EH (cell line): ENCODE results near the gene CSTF2T.
A peak's percentile ranks its signal among the peaks of the same experiment; 100 is the strongest.

ENCODE experiments used
- DNase-seq: peaks from one replicate; pipeline ENCODE4 v3.0.0-alpha.2; 2015; ENCODE audit warnings: low read depth

Gene CSTF2T, protein sequence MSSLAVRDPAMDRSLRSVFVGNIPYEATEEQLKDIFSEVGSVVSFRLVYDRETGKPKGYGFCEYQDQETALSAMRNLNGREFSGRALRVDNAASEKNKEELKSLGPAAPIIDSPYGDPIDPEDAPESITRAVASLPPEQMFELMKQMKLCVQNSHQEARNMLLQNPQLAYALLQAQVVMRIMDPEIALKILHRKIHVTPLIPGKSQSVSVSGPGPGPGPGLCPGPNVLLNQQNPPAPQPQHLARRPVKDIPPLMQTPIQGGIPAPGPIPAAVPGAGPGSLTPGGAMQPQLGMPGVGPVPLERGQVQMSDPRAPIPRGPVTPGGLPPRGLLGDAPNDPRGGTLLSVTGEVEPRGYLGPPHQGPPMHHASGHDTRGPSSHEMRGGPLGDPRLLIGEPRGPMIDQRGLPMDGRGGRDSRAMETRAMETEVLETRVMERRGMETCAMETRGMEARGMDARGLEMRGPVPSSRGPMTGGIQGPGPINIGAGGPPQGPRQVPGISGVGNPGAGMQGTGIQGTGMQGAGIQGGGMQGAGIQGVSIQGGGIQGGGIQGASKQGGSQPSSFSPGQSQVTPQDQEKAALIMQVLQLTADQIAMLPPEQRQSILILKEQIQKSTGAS

DNA sequence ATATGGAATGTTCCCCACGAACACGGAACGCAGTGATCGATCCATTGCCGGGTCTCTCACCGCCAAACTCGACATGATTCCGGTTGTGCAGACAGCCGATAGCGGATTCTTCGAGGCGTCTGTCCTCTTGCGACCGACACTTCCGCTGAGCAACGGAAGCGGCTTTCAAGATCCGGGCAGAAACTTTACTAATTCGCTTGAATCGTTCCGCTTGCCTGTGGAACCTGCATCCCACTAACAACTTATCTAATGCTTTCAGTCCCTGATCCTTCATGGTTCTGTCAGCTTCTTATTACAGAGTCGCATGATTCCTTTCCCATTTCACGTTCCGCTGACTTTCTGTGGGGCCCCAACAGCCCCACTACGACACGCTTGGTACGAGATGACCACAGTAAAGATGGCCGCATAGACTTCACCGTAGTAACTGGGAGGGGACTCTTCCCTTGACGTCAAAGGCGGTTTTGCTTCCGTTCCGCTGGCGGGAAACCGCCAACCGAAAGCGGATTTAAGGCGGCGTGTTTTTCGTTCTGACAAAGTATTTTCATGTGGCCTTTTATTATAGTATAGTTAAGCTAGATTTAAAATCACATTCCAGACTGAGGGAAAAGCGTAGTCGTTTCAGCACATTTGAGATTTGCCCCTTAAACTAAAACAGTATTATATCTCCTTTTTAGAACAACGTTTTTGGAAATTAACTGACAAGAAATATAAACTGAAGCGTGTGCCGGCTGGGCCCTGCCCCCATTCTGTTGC lies at the start of gene CSTF2T:
CSTF2T (minus strand) TSS at position 121 of the 753 bp plus-strand sequence; CDS start at position 75, 46 bp downstream.
- DNase-seq = peak; percentile 92

DNA sequence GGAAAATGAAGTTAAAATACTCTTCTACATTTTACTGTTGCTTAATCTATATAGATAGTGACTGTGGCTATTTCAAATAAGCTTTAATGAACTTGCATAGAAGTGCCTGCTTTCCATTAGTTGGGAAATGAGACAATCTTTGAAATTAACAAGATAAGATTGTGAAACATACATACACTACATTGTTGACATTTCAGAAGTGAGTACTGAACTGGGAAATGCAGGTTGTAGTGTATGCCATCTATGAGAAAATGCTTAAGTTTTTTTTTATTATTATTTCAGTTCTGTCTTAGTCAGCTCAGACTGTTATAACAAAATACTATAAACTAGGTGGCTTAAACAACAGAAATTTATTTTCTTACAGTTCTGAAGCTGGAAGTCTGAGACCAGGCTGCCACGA lies 49.6 kb upstream of the CSTF2T start:
- DNase-seq = peak; percentile 24

DNA sequence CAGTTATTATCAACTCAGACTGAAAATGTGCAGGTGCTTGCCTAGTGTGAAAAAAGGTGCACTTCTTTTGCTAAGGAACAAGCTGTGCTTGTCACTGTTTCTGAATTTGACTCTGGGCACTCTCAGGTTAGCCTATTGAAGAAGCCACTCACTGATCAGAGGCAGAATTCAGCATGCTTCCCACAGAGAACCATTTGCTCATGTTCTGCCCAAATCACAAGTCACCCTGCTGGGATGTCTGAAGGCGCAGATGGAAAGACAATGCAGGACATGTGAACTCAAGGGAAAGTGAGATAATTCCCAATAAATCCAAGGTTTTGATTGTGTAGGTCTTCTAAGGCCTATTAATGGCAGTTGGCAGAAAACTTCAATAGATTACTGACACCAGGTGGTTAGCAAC lies 47.8 kb upstream of the CSTF2T start:
- no peak for DNase-seq

DNA sequence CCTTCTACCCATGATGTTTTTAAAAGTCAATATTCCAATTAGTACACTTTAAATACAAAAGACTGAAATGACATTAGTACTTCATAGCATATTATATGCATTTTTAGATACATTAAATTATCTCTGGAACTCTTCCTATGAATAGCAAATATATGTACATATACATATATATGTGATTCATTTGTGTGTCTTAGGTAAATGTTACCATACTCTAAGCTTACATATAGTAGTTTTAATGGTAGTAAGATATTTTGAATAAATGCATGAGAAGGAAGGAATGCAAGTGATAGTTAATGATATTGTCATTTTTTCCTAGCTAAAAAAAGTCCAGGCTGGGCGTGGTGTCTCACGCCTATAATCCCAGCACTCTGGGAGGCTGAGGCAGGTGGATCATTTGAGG lies 46.0 kb upstream of the CSTF2T start:
- no peak for DNase-seq

DNA sequence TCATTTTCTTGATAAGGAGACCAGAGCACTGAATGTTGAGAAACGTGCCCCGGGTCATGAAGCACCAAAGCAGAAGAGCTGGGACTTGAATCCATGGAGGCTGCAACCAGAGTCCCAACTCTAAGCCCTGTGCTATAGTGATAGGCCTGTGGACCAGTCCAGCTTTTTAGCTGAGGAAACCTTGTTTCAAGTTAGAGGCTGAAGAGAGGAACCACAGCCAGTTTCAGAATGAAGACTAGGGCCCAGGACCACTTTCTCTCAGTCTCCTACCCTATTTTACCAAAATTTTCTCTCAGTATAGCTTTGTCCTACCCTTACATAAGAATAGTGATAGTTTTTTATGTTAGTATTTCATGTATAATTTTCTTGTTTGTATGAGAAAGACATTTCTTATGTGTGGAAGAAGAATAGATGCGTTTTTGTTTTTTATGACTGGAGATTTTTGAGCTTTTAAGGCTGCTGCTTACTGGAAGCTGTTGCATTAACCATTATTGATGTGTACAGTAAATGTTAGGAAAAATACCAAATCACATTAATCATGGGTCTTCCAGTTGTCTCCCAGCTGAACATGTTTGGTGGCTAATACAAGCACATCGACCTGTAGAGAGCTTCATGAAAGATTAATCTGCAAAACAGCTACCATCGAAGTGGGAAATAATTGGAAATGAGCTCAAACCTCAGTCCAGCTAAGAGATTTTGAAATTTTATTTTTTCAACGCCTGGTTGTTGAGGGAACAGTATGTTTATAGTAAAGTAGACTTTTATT lies 45.0 kb upstream of the CSTF2T start:
- DNase-seq = no peak

DNA sequence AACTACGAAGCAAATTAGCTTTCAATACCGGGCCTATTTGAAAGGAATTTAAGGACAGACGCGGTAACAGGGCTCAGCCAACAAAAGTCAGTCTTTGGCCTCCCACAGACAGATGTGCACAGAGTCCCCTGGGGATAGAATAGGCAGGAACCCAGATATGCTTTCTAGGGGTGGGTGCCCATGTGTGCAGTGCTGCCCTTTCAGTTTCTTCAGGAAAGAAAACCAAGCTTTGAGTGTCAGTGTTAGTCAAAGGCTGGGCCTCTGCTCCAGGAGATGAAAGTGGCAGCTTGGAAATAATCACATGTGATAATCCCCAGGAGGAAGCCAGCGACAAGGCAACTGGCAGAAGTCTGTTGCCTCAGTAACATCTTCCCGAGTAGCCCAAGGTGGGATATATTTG lies 43.8 kb upstream of the CSTF2T start:
- no peak for DNase-seq

DNA sequence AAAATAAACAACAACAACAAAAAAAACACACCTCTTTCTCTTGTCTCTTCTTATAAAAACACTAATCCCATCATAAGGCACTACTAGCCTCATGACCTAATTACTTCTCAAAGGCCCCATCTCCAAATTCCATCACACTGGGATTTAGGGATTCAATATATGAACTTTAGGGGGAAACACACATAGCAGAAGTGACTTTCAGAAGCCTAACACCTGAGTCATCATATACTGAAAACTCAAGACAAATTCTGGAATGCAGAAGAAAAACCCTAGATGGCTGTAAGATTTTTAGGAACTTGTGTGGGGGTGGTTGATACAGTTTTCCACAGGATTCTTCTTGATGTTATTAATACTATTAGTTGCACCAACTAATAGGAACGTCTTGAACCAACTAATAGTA lies 33.7 kb upstream of the CSTF2T start:
- DNase-seq = peak; percentile 57

DNA sequence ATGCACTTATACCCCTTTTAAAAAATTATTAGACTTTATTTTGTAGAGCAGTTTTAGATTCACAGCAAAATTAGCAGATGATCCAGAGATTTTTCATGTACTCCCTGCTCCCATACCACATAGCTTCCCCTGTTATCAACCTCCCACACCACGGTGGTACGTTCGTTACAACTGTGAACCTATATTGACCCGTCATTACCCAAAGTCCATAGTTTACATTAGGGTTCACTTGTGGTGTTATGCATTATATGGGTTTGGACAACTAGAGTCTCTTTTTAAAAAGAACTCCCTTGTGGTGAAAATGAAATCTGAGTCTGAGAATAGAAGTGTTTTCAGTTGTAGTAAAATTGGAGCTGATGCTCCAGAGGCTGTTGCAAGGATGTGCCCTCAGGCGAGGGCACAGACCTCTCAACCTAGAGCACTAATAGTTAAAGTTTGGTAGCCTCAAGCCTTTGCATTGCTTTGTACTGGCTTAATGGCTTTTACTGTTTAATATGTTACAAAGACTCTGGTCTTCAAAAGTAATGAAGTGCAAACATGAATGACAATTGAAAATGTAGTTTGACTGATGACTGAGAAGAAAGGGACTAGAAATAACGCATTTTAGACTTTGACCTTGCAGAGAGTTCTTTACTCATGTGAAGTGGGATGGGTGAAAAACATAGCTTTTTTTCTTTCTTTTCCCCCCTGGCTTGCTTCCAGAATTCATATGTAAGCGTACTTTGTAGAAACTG lies 30.6 kb upstream of the CSTF2T start:
- DNase-seq = no peak

DNA sequence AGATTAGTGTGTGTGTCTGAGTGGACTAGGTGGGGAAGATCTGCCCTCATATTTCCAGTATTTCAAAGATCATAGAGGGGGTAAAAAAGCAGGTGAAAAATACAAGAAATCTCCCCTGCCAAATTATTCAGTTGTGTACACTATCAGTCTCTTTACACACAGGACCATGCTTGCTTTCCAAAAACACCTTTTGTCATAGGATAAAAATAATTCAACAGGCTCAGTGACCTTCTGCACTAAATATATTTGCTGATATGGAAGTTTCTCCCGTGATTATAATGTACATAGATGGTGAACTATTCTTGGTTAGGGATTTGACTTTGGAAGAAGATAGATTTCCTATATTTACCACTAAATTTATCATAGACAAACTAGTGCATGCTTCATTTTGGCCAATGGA lies 24.6 kb upstream of the CSTF2T start:
- DNase-seq = no peak

DNA sequence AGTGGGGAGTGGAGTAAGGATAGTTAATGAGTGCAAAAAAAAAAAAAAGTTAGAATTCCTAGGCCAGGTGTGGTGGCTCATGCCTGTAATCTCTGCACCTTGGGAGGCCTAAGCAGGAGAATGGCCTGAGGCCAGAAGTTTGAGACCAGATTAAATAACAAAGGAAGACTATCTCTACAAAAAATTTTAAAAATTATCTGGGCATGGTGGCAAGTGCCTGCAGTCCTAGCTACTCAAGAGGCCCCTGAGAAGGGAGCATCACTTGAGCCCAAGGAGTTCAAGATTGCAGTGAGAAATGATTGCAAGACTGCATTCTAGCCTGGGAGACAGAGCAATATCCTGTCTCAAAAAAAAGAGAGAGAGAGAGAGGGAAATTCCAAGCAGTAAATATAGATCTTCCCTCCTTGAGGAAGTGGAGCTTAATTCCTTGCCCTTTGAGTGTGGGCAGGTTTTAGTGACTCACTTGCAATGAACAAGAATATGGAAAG lies 19.5 kb upstream of the CSTF2T start:
- peak; percentile 57 for DNase-seq

DNA sequence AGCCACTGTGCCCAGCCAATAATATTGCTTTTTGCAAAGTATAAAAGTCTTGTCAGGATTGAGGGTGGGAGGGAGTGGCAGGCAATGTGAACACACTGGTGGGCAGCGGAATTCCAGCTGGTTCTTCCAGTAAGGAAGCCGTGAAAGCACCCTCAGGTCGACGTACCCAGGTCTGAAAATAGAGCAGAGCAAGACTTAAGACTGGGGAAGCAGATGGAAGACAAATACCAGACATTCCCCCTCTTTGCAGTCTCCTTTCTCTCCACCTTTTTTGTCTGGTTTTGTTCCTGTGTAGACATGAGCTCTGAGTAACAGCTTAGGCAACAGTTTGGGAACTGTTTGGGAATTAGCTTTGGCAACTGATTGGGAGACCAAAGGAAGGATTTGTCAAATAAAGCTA lies 17.6 kb upstream of the CSTF2T start:
- peak; percentile 11 for DNase-seq

DNA sequence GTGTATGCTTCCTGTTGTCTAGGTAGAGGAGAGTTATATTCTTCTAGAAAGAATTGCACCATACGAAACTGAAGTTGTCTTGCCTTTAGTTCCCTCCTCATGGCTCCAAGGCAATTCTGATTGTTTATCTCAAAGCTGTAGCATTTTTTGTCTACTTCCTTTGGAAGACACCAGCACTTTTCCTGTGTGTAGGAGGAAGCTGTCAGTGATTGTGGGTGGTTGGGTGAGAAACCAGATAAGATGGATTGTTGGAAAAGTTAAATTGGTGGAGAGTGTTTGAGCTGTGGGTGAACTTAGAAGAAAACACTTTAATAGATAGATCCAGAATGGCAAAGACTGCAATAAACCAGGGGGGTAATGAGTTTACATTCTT lies 12.1 kb upstream of the CSTF2T start:
- DNase-seq = no peak

DNA sequence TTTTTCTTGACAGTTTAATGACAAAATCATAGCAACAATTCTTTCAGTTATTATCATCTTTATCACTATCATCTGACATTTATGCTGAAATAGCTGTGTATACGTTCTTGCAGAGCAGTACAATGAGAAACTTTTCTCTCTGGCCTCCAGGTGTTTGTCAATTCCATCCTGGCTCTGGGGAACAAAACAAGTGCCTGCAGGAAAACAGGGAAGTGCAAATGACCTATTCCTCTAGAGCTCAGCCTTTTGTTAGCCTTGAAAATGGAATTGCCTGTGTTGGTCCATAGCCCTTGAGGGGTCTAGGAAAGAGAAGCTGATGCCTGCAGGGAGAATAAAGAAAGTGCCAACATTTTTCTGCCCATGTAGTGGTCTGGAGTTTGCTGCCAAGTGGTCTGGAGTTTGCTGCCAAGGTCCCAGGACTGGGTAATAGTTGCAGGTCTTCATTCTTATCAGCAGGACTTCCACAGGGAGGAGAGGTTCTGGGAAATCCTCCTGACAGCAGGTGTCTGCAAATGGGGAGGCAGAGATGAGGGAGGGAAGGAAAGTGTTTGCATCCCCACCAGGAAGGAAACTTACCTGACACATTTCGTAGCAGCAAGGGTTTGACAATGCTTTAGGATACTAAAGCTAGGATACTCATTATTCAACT lies 10.1 kb upstream of the CSTF2T start:
- DNase-seq = no peak

DNA sequence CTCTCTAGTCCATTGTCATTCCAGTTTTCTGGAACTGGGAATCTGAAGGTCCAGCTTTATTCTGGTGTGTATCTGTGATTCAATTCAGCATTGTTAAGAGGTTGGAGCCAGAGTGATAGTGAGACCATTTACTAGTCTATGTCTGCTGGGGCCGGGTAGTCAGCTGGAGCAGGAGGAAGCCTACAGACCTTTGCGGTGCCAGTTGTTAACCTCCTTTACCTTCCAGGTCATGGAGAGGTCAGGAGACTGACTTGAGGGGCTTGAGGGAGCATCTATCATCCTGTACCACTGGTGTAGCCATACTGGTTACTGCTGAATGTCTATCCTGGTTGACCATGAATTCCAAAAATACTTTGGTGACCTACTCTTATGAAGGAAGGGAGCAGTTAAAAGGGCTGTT lies 9.2 kb upstream of the CSTF2T start:
- no peak for DNase-seq

DNA sequence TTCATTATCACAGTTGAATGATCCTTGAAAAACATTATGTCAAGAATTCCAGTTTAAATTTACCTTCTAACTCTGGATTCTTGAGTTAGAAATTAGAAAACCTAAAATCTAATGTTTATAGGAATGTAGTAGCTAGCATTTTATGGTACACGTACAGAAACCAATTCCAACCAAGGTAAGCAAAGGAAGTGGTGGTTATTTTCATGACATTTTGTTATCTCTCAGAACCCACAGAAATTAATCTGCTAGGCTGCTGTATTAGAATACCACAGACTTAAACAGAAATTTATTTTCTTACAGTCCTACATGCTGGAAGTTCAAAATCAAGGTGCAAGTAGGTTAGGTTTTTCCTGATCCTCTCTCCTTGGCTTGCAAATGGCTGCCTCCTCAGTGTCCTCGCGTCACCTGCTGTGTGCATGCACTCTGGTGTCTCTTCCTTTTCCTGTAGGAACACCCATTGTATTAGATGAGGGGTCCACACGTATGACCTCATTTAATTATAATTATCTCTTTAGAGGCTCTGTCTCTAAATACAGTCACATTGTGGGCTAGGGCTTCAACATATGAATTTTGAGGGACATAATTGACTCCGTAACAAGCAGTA lies 8.5 kb upstream of the CSTF2T start:
- DNase-seq = no peak

DNA sequence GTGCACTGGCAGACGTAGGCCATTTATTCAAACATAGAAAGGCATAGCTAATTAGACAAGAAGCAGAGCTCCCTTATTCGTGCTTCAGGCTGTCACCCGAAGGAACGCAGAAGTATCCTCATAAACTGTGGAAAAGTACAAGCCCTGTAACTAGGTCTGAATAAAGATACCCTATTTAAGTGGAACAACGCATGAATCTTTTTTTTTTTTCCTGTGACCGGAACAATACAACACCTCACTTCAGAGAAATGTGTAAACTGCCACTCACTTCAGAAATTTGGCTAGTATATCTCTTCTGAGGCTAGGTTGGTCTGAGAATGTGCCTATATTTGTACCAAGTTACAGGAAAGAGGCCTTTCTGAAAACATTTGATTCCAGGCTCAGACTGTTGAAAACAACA lies 8.0 kb upstream of the CSTF2T start:
- DNase-seq = no peak

DNA sequence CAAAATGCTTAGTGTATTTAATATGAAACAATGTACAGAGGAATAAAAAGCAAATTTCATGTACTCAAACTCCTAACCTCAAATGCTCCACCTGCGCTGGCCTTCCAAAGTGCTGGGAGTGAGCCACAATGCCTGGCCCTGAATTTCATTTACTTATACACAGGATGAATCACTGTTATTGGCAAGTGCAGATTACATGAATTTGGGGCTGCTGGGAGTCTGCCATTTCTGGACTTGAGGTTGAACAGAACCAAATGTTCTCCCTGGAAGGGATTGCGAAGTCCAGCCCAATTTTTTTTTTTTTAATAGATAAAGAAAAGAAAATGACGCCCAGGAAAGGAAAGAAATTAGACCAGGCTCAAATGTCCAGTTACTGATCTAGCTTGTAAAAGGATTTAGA lies 6.8 kb upstream of the CSTF2T start:
- DNase-seq = no peak

DNA sequence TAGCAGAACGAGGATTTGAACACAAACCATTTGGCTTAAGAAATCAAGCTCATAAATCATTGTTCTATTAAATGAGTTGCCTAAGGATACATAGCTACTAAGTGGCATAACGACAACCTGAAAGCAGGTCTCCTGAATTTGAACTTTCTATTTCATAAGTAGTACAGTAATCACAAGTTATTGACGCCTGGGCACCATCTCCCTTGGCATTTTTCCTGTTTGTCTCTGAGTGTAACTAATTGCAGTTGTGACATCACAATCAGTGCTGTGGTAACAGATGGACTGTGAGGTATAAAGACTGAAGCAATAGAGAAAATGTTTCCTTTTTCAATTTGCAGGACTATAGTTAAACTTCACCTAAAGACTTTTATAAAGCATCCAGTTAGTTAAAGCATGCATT lies 6.4 kb upstream of the CSTF2T start:
- no peak for DNase-seq

DNA sequence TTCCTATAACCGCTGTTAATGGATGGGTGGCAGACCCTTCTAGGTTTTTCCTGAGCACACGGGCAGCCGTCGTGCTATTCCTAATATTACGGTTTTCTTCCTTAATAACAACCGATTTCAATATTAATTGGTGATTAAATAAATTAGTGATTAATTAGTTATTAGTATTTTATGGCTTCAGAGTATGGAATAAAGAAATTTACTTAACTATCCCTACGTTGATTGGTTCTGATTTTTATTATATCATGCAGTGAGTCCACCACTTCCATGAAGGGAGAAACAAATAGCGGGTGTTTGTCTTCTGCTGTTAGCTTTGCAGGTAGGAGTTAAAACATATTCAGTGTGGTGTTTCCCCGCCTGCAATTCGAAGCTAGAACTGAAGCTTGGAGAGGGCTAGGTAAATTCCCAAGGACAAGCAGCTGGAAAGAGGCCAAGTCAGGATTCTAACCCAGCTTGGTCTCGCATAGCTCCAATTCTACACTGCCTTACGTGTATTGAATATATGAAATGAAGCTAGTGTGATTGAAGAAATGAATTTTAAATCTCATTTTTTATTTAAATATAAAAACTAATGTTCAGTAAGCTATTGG lies 928 bp upstream of the CSTF2T start:
- no peak for DNase-seq

DNA sequence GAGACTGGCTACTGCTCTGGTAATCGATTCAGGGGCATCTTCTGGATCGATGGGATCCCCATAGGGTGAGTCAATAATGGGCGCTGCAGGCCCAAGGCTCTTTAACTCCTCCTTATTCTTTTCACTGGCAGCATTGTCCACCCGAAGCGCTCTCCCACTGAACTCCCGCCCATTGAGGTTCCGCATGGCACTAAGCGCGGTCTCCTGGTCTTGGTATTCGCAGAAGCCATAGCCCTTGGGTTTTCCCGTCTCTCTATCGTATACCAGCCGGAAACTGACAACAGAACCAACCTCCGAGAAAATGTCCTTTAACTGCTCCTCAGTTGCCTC lies 285 bp downstream of the CSTF2T start:
- no peak for DNase-seq
